ENCODE measurements around the gene SH2D4B. TPM values are rescaled to one million over a fixed set of nuclear protein-coding genes. Genes with fewer than 3 reads are reported as not detected.

The SH2D4B gene
- total RNA-seq, 1 experiment from 2014 or later, result 0.22 TPM

DNA sequence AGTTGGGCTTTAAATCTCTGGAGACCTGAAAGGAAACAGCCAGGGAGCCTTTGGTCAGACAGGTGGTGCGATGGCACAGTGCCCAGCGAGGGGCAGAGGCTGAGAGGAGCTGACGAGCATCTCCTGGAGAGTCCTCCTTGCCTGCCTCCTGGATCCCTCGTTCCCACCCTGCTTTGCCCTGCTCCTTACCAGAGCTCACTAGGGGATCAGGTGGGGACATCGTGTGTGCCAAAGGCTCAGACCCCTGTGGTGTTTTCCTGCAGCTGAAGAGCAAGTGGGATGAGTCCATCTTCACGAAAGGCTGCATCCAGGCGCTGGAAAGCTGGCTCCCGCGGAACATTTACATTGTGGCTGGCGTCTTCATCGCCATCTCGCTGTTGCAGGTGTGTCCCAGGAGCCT, 21.8 kb upstream of the SH2D4B start:
- Histone ChIP-seq H3K27me3 (ENCODE audit: insufficient read depth, low read length) (no peaks in the 10 kb centered on the region), H3K9me2 (ENCODE audit: insufficient read depth) (no peaks in the 10 kb centered on the region), H3K36me3 (ENCODE audit: control insufficient read depth in 1 of 2, insufficient read depth in 2 of 2, low read length in 2 of 2) (peaks cover 43 to 45% of the 10 kb centered on the region in 2 experiments; a peak in 3 of 4 replicates), H3K9ac (ENCODE audit: low read length) (no peak overlapping the region), H3K4me2 (ENCODE audit: low read length) (no peak overlapping the region), H3K4me1 (ENCODE audit: control insufficient read depth in 1 of 2, insufficient read depth in 2 of 2, low read length in 2 of 2) (peaks cover 0 to 6% of the 10 kb centered on the region in 2 experiments; a peak in 2 of 4 replicates), H3K79me2 (ENCODE audit: insufficient read depth, low read length) (peaks cover 3% of the 10 kb centered on the region; the same call in 1 of the 2 replicates), H3K9me3 (ENCODE audit: control insufficient read depth in 1 of 2, insufficient read depth in 1 of 2, low read depth in 1 of 2, low read length in 2 of 2) (no peaks in the 10 kb centered on the region), H3K27ac (ENCODE audit: low read depth, low read length) (no peak overlapping the region), H2AFZ (ENCODE audit: low read depth, low read length, poor library complexity, severe bottlenecking) (no peak overlapping the region), H4K20me1 (ENCODE audit: insufficient read depth) (no peaks in the 10 kb centered on the region), H3K4me3 (replicated peaks in 1 of 2; ENCODE audit: low read depth in 1 of 2, low read length in 2 of 2) (no peak overlapping the region)
- no peak for DNase-seq (ENCODE audit: low read depth, low spot score)
- CTCF ChIA-PET, result interaction anchor here (1.3 kb wide), 1 partner anchor 71 kb away, joined by 3 read pairs; no protein-coding TSS in a partner anchor
- no peak for ATAC-seq
- RAD21 ChIA-PET (ENCODE audit: low non-redundant PET in 1 of 2, low total read pairs in 2 of 2, uncharacterized antibody in 2 of 2, unreplicated experiment in 2 of 2), result no interaction called here
- intact Hi-C loops (cut with micrococcal nuclease), result no loop called here
- POLR2A ChIA-PET, result no interaction called here
- no TSS peak for BruUV-seq (replicated peaks)
- TF ChIP-seq, protein P1, sequence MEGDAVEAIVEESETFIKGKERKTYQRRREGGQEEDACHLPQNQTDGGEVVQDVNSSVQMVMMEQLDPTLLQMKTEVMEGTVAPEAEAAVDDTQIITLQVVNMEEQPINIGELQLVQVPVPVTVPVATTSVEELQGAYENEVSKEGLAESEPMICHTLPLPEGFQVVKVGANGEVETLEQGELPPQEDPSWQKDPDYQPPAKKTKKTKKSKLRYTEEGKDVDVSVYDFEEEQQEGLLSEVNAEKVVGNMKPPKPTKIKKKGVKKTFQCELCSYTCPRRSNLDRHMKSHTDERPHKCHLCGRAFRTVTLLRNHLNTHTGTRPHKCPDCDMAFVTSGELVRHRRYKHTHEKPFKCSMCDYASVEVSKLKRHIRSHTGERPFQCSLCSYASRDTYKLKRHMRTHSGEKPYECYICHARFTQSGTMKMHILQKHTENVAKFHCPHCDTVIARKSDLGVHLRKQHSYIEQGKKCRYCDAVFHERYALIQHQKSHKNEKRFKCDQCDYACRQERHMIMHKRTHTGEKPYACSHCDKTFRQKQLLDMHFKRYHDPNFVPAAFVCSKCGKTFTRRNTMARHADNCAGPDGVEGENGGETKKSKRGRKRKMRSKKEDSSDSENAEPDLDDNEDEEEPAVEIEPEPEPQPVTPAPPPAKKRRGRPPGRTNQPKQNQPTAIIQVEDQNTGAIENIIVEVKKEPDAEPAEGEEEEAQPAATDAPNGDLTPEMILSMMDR (IDR thresholded peaks at IDR 0.05 in 2 of 3, conservative IDR thresholded peaks at IDR 0.05 in 1 of 3; ENCODE audit: borderline replicate concordance in 1 of 3, insufficient read depth in 1 of 3, low read depth in 2 of 3, low read length in 2 of 3), result no peak
- TF ChIP-seq POLR2A (IDR thresholded peaks at IDR 0.05; ENCODE audit: borderline replicate concordance, extremely low read depth, insufficient read depth, insufficient read length), result no peak
- no peak for TF ChIP-seq YY1 (IDR thresholded peaks at IDR 0.05; ENCODE audit: extremely low read depth, insufficient replicate concordance, low read depth, low read length)
- TF ChIP-seq POLR2AphosphoS5 (IDR thresholded peaks at IDR 0.05; ENCODE audit: low read depth, low read length), result no peak
- no peak for TF ChIP-seq CEBPB (IDR thresholded peaks at IDR 0.05; ENCODE audit: low read depth)
- TF ChIP-seq CBX3 (IDR thresholded peaks at IDR 0.05; ENCODE audit: low read depth), result no peak

- no peaks in the 10 kb centered on the region for H4K20me1 ChIP-seq (ENCODE audit: insufficient read depth)
- H3K9me2 ChIP-seq (ENCODE audit: insufficient read depth), result no peaks in the 10 kb centered on the region
- H3K9me3 ChIP-seq (ENCODE audit: control insufficient read depth in 1 of 2, insufficient read depth in 1 of 2, low read depth in 1 of 2, low read length in 2 of 2), result no peaks in the 10 kb centered on the region
- H3K27ac ChIP-seq (ENCODE audit: low read depth, low read length), result no peak overlapping the region
- H3K4me1 ChIP-seq (ENCODE audit: control insufficient read depth in 1 of 2, insufficient read depth in 2 of 2, low read length in 2 of 2), result no peaks in the 10 kb centered on the region
- intact Hi-C loops (cut with micrococcal nuclease), result no loop called here
- no peak for DNase-seq (ENCODE audit: low read depth, low spot score)
- H3K4me2 ChIP-seq (ENCODE audit: low read length), result no peak overlapping the region
- H3K9ac ChIP-seq (ENCODE audit: low read length), result no peak overlapping the region
- H3K36me3 ChIP-seq (ENCODE audit: control insufficient read depth in 1 of 2, insufficient read depth in 2 of 2, low read length in 2 of 2), result peaks cover 36 to 45% of the 10 kb centered on the region in 2 experiments; a peak in 3 of 4 replicates
- H3K79me2 ChIP-seq (ENCODE audit: insufficient read depth, low read length), result peaks cover 3% of the 10 kb centered on the region; the same call in 1 of the 2 replicates
- ATAC-seq, result no peak
- H3K4me3 ChIP-seq (replicated peaks in 1 of 2; ENCODE audit: low read depth in 1 of 2, low read length in 2 of 2), result no peak overlapping the region
- no TSS peak for BruUV-seq (replicated peaks)
- no peaks in the 10 kb centered on the region for H3K27me3 ChIP-seq (ENCODE audit: insufficient read depth, low read length)
- CTCF ChIA-PET, result interaction anchor here (1.3 kb wide), 1 partner anchor 72 kb away, joined by 3 read pairs; no protein-coding TSS in a partner anchor
- TF ChIP-seq YY1 (IDR thresholded peaks at IDR 0.05; ENCODE audit: extremely low read depth, insufficient replicate concordance, low read depth, low read length), result no peak
- no peak for TF ChIP-seq FOSL1 (IDR thresholded peaks at IDR 0.05; ENCODE audit: low read depth)
- POLR2A ChIA-PET, result no interaction called here
- RAD21 ChIA-PET (ENCODE audit: low non-redundant PET in 1 of 2, low total read pairs in 2 of 2, uncharacterized antibody in 2 of 2, unreplicated experiment in 2 of 2), result no interaction called here
- no peak overlapping the region for H2AFZ ChIP-seq (ENCODE audit: low read depth, low read length, poor library complexity, severe bottlenecking)
Observed at GRCh38 chr10:80516506-80517075, 21.1 kb upstream of the SH2D4B start.
